NCI-H2029 treated with DMSO at 0.1 percent for 48 hours (cell line): Measurements from ENCODE around the gene CHN2.
A peak's percentile ranks its signal among the peaks of the same experiment; 100 is the strongest.

Source experiments
- DNase-seq: peaks from one replicate; lab custom pipeline; 2025; lab: John Stamatoyannopoulos, UW

CHN2 gene

GRCh38 chr7:29194594-29195427 is at the start of gene CHN2:
TSS of gene CHN2 (plus strand) at chr7:29194775.
- DNase-seq, result peak; percentile 39

GRCh38 chr7:29145553-29146056 is 49.0 kb upstream of the CHN2 start:
- DNase-seq, result no peak

- DNase-seq, result no peak
These were observed 48.4 kb upstream of the CHN2 start, which contains the start of gene CPVL for GRCh38 chr7:29146057-29146706. TSS of gene CPVL (minus strand) at chr7:29146537. CDS start at chr7:29121061, 25,476 bp downstream.

GRCh38 chr7:29146888-29147609 is 47.5 kb upstream of the CHN2 start:
- DNase-seq, result peak; percentile 17

- DNase-seq, result no peak
These were observed 46.8 kb upstream of the CHN2 start for GRCh38 chr7:29147821-29148220.

- no peak for DNase-seq
These were observed 45.5 kb upstream of the CHN2 start for GRCh38 chr7:29149036-29149435.

GRCh38 chr7:29150856-29151255 is 43.7 kb upstream of the CHN2 start:
- no peak for DNase-seq

- DNase-seq, result no peak
These were observed 40.5 kb upstream of the CHN2 start for GRCh38 chr7:29154076-29154475.

GRCh38 chr7:29156907-29157452 is 37.6 kb upstream of the CHN2 start:
- DNase-seq, result no peak

GRCh38 chr7:29158795-29159423 is 35.7 kb upstream of the CHN2 start:
- DNase-seq, result no peak

GRCh38 chr7:29160080-29160479 is 34.5 kb upstream of the CHN2 start:
- no peak for DNase-seq

GRCh38 chr7:29161231-29161630 is 33.3 kb upstream of the CHN2 start:
- no peak for DNase-seq

- DNase-seq, result no peak
These were observed 32.0 kb upstream of the CHN2 start for GRCh38 chr7:29162577-29162976.

GRCh38 chr7:29163854-29164253 is 30.7 kb upstream of the CHN2 start:
- no peak for DNase-seq

- no peak for DNase-seq
These were observed 26.9 kb upstream of the CHN2 start for GRCh38 chr7:29167721-29168120.

- no peak for DNase-seq
These were observed 23.8 kb upstream of the CHN2 start for GRCh38 chr7:29170781-29171180.

- no peak for DNase-seq
These were observed 21.1 kb upstream of the CHN2 start for GRCh38 chr7:29173458-29173857.

- DNase-seq, result no peak
These were observed 16.5 kb upstream of the CHN2 start for GRCh38 chr7:29177963-29178600.

GRCh38 chr7:29179115-29179514 is 15.5 kb upstream of the CHN2 start:
- DNase-seq, result no peak

- no peak for DNase-seq
These were observed 10.0 kb upstream of the CHN2 start for GRCh38 chr7:29184599-29184998.

- DNase-seq, result no peak
These were observed 9.0 kb upstream of the CHN2 start for GRCh38 chr7:29185613-29186012.
